Measurements from ENCODE around the gene EBF4. TPM values are rescaled to one million over a fixed set of nuclear protein-coding genes. Genes with fewer than 3 reads are reported as not detected.
"Not testable (repeated sequence)": the region's sequence is repeated elsewhere in the genome, so short reads cannot be mapped to it uniquely, and the experiment has no call there.

The EBF4 gene
- polyA plus RNA-seq, 1 donor from 2014 or later = 13.2 TPM

DNA sequence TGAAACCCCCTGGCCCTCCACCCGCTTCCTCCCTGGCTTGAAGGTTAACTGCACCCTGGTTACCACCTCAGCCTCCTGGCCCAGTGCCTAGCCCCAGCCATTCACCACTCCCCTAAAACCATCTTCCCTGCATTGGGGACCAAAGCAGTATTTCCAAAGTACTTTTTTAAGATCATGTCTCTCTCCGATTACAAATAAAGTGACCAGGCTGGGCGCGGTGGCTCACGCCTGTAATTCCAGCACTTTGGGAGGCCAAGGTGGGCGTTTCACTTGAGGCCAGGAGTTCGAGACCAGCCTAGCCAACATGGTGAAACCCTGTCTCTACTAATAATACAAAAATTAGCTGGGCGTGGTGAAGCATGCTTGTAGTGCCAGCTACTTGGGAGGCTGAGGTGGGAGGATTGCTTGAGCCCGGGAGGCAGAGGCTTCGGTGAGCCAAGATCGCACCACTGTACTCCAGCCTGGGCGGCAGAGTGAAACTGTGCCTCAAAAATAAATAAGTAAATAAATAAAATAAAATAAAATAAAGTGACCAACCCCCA, 3.5 kb downstream of the EBF4 start:
- H3K9ac ChIP-seq (ENCODE audit: low read length); H3K36me3 ChIP-seq (ENCODE audit: insufficient read depth, low read length): not testable (repeated sequence)

GRCh38 chr20:2696646-2697045, 4.1 kb downstream of the EBF4 start:
- Histone ChIP-seq H3K27ac (ENCODE audit: low read length) (no peak overlapping the region), H3K4me3 (ENCODE audit: low read length) (no peak overlapping the region), H4K20me1 (ENCODE audit: insufficient read depth) (no peaks in the 10 kb centered on the region), H3K4me2 (ENCODE audit: low read length) (no peak overlapping the region), H3K9ac (ENCODE audit: low read length) (no peak overlapping the region), H3K27me3 (ENCODE audit: insufficient read depth, low read depth, low read length) (peaks cover 17% of the 10 kb centered on the region), H3K79me2 (replicated peaks; ENCODE audit: insufficient read depth, low read length) (no peaks in the 10 kb centered on the region), H3K36me3 (ENCODE audit: insufficient read depth, low read length) (no peaks in the 10 kb centered on the region), H3K9me2 (ENCODE audit: insufficient read depth, low read length) (no peaks in the 10 kb centered on the region), H3F3A (ENCODE audit: insufficient read depth, low read length, poor library complexity, severe bottlenecking) (no peaks in the 10 kb centered on the region), H3K9me3 (ENCODE audit: low read length) (no peaks in the 10 kb centered on the region), H2AFZ (ENCODE audit: low read depth, low read length) (no peak overlapping the region)
- TF ChIP-seq EP300 (conservative IDR thresholded peaks at IDR 0.05; ENCODE audit: poor library complexity, severe bottlenecking) (no peak), EZH2 (IDR thresholded peaks at IDR 0.05; ENCODE audit: borderline replicate concordance, insufficient read depth, low read length, poor library complexity, severe bottlenecking) (no peak), MXI1 (conservative IDR thresholded peaks at IDR 0.05; ENCODE audit: poor library complexity, severe bottlenecking) (no peak), POLR2AphosphoS5 (IDR thresholded peaks at IDR 0.05) (no peak), REST (IDR thresholded peaks at IDR 0.05; ENCODE audit: borderline replicate concordance) (no peak), RAD21 (conservative IDR thresholded peaks at IDR 0.05) (no peak), TAF1 (IDR thresholded peaks at IDR 0.05; ENCODE audit: low read depth) (no peak), CTCF (IDR thresholded peaks at IDR 0.05; ENCODE audit: poor library complexity, severe bottlenecking) (no peak), SMC3 (conservative IDR thresholded peaks at IDR 0.05; ENCODE audit: poor library complexity) (no peak)

More for the DNA sequence above, 3.5 kb downstream of the EBF4 start:
- H2AFZ ChIP-seq (ENCODE audit: low read depth, low read length); H3K4me2 ChIP-seq (ENCODE audit: low read length); H3K9me3 ChIP-seq (ENCODE audit: low read length); H3F3A ChIP-seq (ENCODE audit: insufficient read depth, low read length, poor library complexity, severe bottlenecking); H3K27ac ChIP-seq (ENCODE audit: low read length); H3K9me2 ChIP-seq (ENCODE audit: insufficient read depth, low read length); H3K4me3 ChIP-seq (ENCODE audit: low read length); H4K20me1 ChIP-seq (ENCODE audit: insufficient read depth); H3K79me2 ChIP-seq (replicated peaks; ENCODE audit: insufficient read depth, low read length): not testable (repeated sequence)
- peaks cover 23% of the 10 kb centered on the region for H3K27me3 ChIP-seq (ENCODE audit: insufficient read depth, low read depth, low read length)

- Histone ChIP-seq H3F3A (ENCODE audit: insufficient read depth, low read length, poor library complexity, severe bottlenecking) (no peaks in the 10 kb centered on the region), H3K79me2 (replicated peaks; ENCODE audit: insufficient read depth, low read length) (no peaks in the 10 kb centered on the region), H3K4me2 (ENCODE audit: low read length) (no peak overlapping the region), H3K9me2 (ENCODE audit: insufficient read depth, low read length) (no peaks in the 10 kb centered on the region), H3K36me3 (ENCODE audit: insufficient read depth, low read length) (no peaks in the 10 kb centered on the region), H3K4me3 (ENCODE audit: low read length) (no peak overlapping the region), H3K9me3 (ENCODE audit: low read length) (no peaks in the 10 kb centered on the region), H4K20me1 (ENCODE audit: insufficient read depth) (no peaks in the 10 kb centered on the region), H3K27me3 (ENCODE audit: insufficient read depth, low read depth, low read length) (peaks cover 15% of the 10 kb centered on the region), H3K9ac (ENCODE audit: low read length) (no peak overlapping the region), H2AFZ (ENCODE audit: low read depth, low read length) (no peak overlapping the region), H3K27ac (ENCODE audit: low read length) (no peak overlapping the region)
- no peak for TF ChIP-seq MXI1 (conservative IDR thresholded peaks at IDR 0.05; ENCODE audit: poor library complexity, severe bottlenecking)
- no peak for TF ChIP-seq RAD21 (conservative IDR thresholded peaks at IDR 0.05)
- TF ChIP-seq EP300 (conservative IDR thresholded peaks at IDR 0.05; ENCODE audit: poor library complexity, severe bottlenecking) = no peak
- no peak for TF ChIP-seq EZH2 (IDR thresholded peaks at IDR 0.05; ENCODE audit: borderline replicate concordance, insufficient read depth, low read length, poor library complexity, severe bottlenecking)
- no peak for TF ChIP-seq TAF1 (IDR thresholded peaks at IDR 0.05; ENCODE audit: low read depth)
- no peak for TF ChIP-seq POLR2AphosphoS5 (IDR thresholded peaks at IDR 0.05)
- no peak for TF ChIP-seq SMC3 (conservative IDR thresholded peaks at IDR 0.05; ENCODE audit: poor library complexity)
- TF ChIP-seq CTCF (IDR thresholded peaks at IDR 0.05; ENCODE audit: poor library complexity, severe bottlenecking) = no peak
- TF ChIP-seq REST (IDR thresholded peaks at IDR 0.05; ENCODE audit: borderline replicate concordance) = no peak
Observed at GRCh38 chr20:2697768-2698167, 5.2 kb downstream of the EBF4 start.

Data from neural cell (in vitro differentiated cells).